Upper lobe of left lung (tissue), 4 donors: Measurements from ENCODE around the gene PLCB2.

Experiments used
- POLR2AphosphoS5 ChIP-seq, 2 donors: sonication (generic); formaldehyde crosslinking; IDR thresholded peaks; one replicate each; pipeline ENCODE4 v1.5.1; 2017; ENCODE audit warnings: antibody characterized with exemption in 2 of 2
- TF ChIP-seq, protein P1 (sequence below), 6 experiments: fragments of 450-650 bp in 4 of 6; fragments of 200-600 bp in 2 of 6; sonication (generic) in 2 of 6; IDR thresholded peaks; one replicate each; pipeline ENCODE4 v1.5.1; 2016 to 2019; ENCODE audit warnings: antibody characterized with exemption in 6 of 6

DNA sequence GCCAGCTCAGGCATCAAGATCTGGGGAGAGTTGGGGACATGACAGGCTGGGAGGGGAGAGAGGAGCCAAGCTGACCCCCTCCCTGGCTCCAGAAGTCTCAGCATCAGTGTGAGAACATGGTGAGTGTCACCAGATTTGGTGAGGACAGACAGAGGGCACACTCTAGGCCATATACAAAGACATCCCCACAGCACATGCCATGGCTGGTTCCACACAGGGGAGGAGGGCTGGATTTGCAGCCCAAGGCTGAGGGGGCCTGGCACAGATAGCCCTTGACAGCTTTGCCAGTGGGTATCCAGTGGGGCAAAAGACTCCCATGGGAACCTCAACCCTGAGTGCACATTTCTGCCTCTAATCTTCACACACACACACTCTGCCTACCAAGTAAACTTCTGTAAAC, 14.7 kb downstream of the PLCB2 start:
- no peak for TF ChIP-seq POLR2AphosphoS5 (IDR thresholded peaks at IDR 0.05)
- TF ChIP-seq, protein P1, sequence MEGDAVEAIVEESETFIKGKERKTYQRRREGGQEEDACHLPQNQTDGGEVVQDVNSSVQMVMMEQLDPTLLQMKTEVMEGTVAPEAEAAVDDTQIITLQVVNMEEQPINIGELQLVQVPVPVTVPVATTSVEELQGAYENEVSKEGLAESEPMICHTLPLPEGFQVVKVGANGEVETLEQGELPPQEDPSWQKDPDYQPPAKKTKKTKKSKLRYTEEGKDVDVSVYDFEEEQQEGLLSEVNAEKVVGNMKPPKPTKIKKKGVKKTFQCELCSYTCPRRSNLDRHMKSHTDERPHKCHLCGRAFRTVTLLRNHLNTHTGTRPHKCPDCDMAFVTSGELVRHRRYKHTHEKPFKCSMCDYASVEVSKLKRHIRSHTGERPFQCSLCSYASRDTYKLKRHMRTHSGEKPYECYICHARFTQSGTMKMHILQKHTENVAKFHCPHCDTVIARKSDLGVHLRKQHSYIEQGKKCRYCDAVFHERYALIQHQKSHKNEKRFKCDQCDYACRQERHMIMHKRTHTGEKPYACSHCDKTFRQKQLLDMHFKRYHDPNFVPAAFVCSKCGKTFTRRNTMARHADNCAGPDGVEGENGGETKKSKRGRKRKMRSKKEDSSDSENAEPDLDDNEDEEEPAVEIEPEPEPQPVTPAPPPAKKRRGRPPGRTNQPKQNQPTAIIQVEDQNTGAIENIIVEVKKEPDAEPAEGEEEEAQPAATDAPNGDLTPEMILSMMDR (IDR thresholded peaks at IDR 0.05) = no peak
